Measurements from ENCODE around the gene HBS1L. TPM values are rescaled to one million over a fixed set of nuclear protein-coding genes. Genes with fewer than 3 reads are reported as not detected.

HBS1L gene
- total and polyA plus RNA-seq, 10 of the 15 experiments (the other 5 are each of a cell fraction or from before 2014, with no cell fraction given): 58.7 to 142 (median 78.8) TPM

- TF ChIP-seq TBL1XR1 (IDR thresholded peaks at IDR 0.05; ENCODE audit: low read depth, low read length) (no peak), RUNX3 (IDR thresholded peaks at IDR 0.05; ENCODE audit: low read length) (no peak), MEF2A (IDR thresholded peaks at IDR 0.05; ENCODE audit: insufficient read depth, low read depth, low read length) (no peak)
Measured at GRCh38 chr6:135025175-135025574, 29.4 kb downstream of the HBS1L start (continued).

- WGBS (ENCODE audit: insufficient coverage, insufficient replicate concordance, low lambda C conversion rate, missing lambda C conversion rate): 6% methylated on average over 2 of the region's 2 CpGs
- intact Hi-C loops (cut with micrococcal nuclease; ENCODE audit: unreplicated experiment) (no loop called here), in situ Hi-C loops (cut with MboI) (loop anchor here (25.0 kb wide), 1 partner anchor 1265 kb away; the partner anchor contains the start of gene BCLAF1)
- TF ChIP-seq RUNX3 (IDR thresholded peaks at IDR 0.05; ENCODE audit: low read length) (peak; percentile 20; the same call in 1 of the 2 replicates), MEF2B (IDR thresholded peaks at IDR 0.05; ENCODE audit: partially characterized antibody, poor library complexity, severe bottlenecking) (peak; percentile 37), ATF7 (IDR thresholded peaks at IDR 0.05; ENCODE audit: low read depth) (peak; percentile 73), GABPA (IDR thresholded peaks at IDR 0.05; ENCODE audit: low read depth) (0 out of 2 replicates have a peak, but pooled peaks have one; percentile 12), NFYA (IDR thresholded peaks at IDR 0.05; ENCODE audit: borderline replicate concordance, low read depth, low read length) (no peak), TAF1 (IDR thresholded peaks at IDR 0.05; ENCODE audit: borderline replicate concordance, low read depth, low read length) (no peak), MTA2 (IDR thresholded peaks at IDR 0.05; ENCODE audit: low read depth) (peak; percentile 91), ZNF384 (IDR thresholded peaks at IDR 0.05; ENCODE audit: borderline replicate concordance, low read depth, low read length) (0 out of 2 replicates have a peak, but pooled peaks have one; percentile 25), BACH1 (IDR thresholded peaks at IDR 0.05; ENCODE audit: borderline replicate concordance) (peak; percentile 12; the same call in 1 of the 2 replicates), SP1 (IDR thresholded peaks at IDR 0.05; ENCODE audit: low read depth, low read length) (no peak), NRF1 (conservative IDR thresholded peaks at IDR 0.05; ENCODE audit: low read depth, low read length) (no peak), BHLHE40 (IDR thresholded peaks at IDR 0.05; ENCODE audit: borderline replicate concordance in 1 of 2, low read depth in 2 of 2, low read length in 1 of 2) (peak; percentile 17 to 57; a peak in 2 of 4 replicates), SMC3 (IDR thresholded peaks at IDR 0.05; ENCODE audit: borderline replicate concordance, low read length) (no peak)
- TF ChIP-seq, protein P1, sequence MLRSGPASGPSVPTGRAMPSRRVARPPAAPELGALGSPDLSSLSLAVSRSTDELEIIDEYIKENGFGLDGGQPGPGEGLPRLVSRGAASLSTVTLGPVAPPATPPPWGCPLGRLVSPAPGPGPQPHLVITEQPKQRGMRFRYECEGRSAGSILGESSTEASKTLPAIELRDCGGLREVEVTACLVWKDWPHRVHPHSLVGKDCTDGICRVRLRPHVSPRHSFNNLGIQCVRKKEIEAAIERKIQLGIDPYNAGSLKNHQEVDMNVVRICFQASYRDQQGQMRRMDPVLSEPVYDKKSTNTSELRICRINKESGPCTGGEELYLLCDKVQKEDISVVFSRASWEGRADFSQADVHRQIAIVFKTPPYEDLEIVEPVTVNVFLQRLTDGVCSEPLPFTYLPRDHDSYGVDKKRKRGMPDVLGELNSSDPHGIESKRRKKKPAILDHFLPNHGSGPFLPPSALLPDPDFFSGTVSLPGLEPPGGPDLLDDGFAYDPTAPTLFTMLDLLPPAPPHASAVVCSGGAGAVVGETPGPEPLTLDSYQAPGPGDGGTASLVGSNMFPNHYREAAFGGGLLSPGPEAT (IDR thresholded peaks at IDR 0.05; ENCODE audit: low read depth): peak; percentile 53; the same call in 1 of the 2 replicates
- no peak overlapping the region for H2AFZ ChIP-seq (ENCODE audit: control insufficient read depth, low read depth, low read length)
- ChIA-PET SMC1A (ENCODE audit: uncharacterized antibody, unreplicated experiment) (interaction anchor here (0.6 to 3.9 kb wide), 28 partner anchors 10 to 644 kb away, joined by 3 to 45 read pairs (median 4); partner anchors contain the start of gene HBS1L), RAD21 (ENCODE audit: unreplicated experiment) (interaction anchor here (0.8 to 3.1 kb wide), 22 partner anchors 9 to 301 kb away, joined by 3 to 41 read pairs (median 5); partner anchors contain the start of gene HBS1L), POLR2A (interaction anchor here (0.6 to 2.6 kb wide), 10 partner anchors 10 to 206 kb away, joined by 3 to 18 read pairs (median 6); partner anchors contain the start of gene HBS1L), CTCF (interaction anchor here (1.1 to 2.4 kb wide), 11 partner anchors 10 to 78 kb away, joined by 3 to 17 read pairs (median 5); no protein-coding TSS in a partner anchor)
- no peaks in the 10 kb centered on the region for H3K27me3 ChIP-seq (replicated peaks in 1 of 2; ENCODE audit: control insufficient read depth in 2 of 2, insufficient read depth in 2 of 2, low read length in 1 of 2)
- peaks cover 0 to 3% of the 10 kb centered on the region in 2 experiments; a peak in 1 of 4 replicates for H3K36me3 ChIP-seq (ENCODE audit: control insufficient read depth in 2 of 2, insufficient read depth in 2 of 2, low read length in 1 of 2)
- H3K4me3 ChIP-seq: 0 out of 2 replicates have a peak overlapping the region, but pooled peaks have one; percentile 13
- no peaks in the 10 kb centered on the region; the same call in 2 of the 3 replicates for H3K9me3 ChIP-seq (replicated peaks; ENCODE audit: control insufficient read depth, insufficient read depth, low read length)
- peaks cover 7% of the 10 kb centered on the region for H3K79me2 ChIP-seq (ENCODE audit: control insufficient read depth, insufficient read depth, low read length)
- peak; percentile 89 for FAIRE-seq
- peak overlapping the region; percentile 58 for H3K4me2 ChIP-seq (ENCODE audit: control insufficient read depth, insufficient read depth)
- BruUV-seq (replicated peaks): no TSS peak
- peak; percentile 45 for ATAC-seq
- no peak for DNase-seq (ENCODE audit: low read depth, low spot score)
- H4K20me1 ChIP-seq (ENCODE audit: control insufficient read depth, insufficient read depth): no peaks in the 10 kb centered on the region
- H3K9ac ChIP-seq (ENCODE audit: control insufficient read depth, insufficient read depth, low read length): no peak overlapping the region
- peaks cover 12% of the 10 kb centered on the region; the same call in 1 of the 2 replicates for H3K4me1 ChIP-seq (ENCODE audit: control insufficient read depth, insufficient read depth, low read length)
- peak overlapping the region; percentile 54; the same call in 1 of the 2 replicates for H3K27ac ChIP-seq (ENCODE audit: control insufficient read depth, insufficient read depth)
Measured at GRCh38 chr6:135022050-135022697, 32.4 kb downstream of the HBS1L start.

Measured in GM12878 (cell line).